ENCODE measurements around the gene CDCA4.
"Not testable (repeated sequence)": the region's sequence is repeated elsewhere in the genome, so short reads cannot be mapped to it uniquely, and the experiment has no call there.

CDCA4 gene

DNA sequence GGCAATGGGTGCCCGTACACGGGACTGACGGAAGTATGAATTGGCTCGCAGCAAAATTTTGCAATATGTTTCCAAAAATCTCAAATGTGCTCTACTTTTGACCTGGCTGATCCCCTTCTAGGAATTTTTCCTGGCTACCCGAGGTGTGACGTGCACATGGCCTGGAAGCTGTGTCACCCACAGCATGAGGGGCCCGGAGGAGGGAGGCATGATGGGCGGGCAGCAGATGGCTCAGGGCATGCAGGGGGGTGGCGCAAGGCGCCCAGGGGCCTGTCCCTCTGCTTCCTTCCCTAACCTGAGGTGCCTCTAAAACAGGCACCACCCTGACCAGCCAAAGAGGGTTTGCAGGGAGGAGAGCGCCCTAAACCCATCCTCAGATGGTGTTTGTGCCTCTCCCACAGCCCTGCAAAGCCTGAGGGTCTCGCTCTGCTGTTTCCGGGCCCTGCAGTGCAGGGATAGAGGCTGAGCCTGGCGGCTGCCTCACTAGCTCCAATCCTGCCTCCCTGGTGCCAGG lies 37.7 kb upstream of the CDCA4 start:
- DNase-seq (ENCODE audit: low spot score), result no peak

DNA sequence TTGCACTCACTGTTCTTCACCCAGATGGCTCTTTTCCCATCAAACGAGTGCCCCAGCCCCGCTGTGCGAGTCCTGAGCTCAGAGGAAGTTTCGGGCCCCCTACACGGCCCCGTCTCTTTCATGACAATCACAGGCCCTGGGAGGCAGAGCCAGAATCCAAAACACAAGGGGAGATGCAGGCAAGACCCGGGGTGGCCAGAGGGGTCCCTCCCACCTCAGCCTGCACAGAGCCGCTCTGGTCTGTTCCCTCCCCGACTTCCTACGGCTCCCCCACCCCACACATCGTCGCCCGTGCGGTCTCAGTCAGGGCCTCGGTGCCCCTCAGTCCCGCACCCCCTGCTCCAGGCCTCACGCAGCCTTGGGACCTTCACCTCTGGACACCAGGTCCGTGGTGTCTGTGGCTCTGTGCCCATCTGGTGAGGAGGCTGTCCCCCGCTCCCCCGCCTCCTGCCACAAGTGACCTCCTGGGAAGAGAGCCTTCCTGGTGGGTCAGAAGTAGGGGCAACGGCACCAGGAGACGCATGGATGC lies 35.5 kb upstream of the CDCA4 start:
- no peak for DNase-seq (ENCODE audit: low spot score)

DNA sequence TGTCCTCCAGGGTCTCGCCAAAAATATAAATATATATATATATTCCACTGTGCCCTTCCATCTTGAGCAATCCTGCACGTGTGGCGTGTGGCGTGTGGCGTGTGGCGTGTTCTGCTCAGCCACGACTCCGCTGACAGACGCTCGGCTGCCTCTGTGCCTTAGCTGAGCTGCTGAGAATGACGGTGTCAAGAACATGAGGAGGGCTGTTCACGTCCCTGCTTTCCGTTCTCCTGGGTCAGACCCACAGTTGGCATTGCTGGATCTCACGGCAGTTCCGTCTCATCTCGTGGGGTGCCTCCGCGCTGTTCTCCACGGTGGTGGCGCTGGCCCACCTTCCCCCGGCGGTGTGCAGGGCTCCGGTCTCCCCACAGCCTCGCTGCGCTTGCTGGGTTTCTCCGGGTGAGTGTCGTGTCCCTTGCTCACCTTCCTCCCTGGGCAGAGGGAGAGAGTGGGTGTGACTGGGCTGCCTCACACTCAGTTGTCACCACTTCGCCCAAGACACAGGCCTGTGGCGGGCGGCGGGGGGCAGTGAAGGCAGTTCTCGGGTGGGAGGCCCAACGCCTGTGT lies 34.9 kb upstream of the CDCA4 start:
- no peak for DNase-seq (ENCODE audit: low spot score)

DNA sequence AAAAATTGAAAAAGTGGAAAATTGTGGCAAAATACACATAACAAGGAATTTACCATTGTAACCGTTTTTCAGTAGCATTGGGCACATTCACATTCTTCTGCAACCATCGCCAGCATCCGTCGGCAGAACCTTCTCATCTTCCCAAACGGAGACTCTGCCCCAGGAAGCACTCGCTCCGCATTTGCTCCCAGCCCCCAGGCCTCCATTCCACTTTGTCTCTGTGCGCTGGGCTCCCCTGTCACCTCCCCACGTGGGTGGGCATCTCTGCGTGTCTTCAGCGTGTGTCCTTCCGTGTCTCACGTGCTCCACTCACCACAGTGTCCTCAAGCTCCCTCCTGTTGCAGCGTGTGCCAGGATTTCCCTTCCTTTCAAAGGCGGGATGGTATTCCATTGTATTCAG lies 34.5 kb upstream of the CDCA4 start:
- DNase-seq (ENCODE audit: low spot score), result no peak

DNA sequence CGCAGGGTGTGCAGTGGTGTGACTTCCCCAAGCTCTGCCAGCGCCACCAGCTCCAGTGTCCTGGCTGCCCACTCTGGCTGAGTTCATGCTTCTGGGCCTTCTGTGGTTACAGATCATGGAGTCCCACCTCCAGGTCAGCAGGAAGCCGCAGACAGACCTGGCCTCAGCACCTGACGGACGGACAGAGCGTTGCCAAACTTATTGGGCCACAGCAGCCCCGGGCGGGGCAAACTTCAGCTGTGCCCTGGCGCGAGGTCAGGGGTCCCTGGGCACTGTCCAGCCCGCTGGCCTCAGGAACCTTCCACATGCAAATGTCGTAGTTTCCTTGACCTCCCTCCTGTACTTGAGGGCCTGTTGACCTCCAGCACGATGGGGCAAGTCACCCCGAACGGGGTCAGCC lies 33.1 kb upstream of the CDCA4 start:
- DNase-seq (ENCODE audit: low spot score), result no peak

DNA sequence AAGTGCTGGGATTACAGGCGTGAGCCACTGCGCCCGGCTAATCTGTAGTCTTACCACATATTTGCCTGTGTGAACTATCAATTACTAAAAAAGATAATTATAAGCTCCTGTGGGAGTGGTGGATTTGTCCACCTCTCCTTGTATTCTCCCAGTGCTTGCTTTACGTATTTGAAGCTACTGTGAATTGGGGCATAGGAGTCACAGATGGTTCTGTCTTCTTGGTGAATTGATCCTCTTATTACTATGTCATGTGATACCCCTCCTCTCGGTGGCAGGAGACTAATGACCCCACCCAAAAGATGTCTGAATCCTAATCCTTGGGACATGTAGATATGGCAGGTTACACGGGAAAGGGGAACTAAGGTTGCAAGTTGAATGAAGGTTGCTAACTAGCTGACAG lies 32.5 kb upstream of the CDCA4 start:
- no peak for DNase-seq (ENCODE audit: low spot score)

DNA sequence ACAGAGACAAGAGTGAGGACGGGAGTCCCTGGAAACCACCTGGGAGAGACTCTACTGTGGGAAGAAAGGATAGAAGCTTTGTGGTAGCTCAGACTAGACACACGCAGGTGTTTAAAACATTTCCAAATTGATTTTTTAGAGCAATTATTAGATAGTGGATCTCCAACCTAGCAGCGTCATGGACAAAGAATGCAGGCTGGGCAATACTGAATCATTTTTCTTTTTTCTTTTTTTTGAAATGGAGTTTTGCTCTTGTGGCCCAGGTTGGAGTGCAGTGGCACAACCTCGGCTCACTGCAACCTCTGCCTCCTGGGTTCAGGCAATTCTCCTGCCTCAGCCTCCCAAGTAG lies 31.2 kb upstream of the CDCA4 start:
- no peak for DNase-seq (ENCODE audit: low spot score)

GRCh38 chr14:105051182-105052109 lies 30.6 kb upstream of the CDCA4 start:
- DNase-seq (ENCODE audit: low spot score), result no peak

DNA sequence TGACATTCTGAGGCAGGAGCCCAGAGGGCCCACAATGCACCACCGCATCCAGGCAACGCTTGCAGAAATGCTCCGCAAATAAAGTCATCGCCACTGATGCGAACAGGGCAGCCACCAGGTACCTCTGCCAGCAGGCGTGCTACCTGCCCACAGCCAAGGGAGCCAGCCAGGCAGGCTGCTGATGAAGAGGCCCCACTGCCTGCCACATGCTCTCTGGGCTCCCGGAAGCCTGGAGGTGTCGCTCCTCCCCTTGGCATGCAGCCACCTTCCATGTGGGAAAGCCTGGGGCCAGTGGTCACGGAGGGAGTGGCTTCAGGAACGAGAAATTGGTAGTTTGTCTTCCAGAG lies 29.6 kb upstream of the CDCA4 start:
- DNase-seq (ENCODE audit: low spot score), result no peak

DNA sequence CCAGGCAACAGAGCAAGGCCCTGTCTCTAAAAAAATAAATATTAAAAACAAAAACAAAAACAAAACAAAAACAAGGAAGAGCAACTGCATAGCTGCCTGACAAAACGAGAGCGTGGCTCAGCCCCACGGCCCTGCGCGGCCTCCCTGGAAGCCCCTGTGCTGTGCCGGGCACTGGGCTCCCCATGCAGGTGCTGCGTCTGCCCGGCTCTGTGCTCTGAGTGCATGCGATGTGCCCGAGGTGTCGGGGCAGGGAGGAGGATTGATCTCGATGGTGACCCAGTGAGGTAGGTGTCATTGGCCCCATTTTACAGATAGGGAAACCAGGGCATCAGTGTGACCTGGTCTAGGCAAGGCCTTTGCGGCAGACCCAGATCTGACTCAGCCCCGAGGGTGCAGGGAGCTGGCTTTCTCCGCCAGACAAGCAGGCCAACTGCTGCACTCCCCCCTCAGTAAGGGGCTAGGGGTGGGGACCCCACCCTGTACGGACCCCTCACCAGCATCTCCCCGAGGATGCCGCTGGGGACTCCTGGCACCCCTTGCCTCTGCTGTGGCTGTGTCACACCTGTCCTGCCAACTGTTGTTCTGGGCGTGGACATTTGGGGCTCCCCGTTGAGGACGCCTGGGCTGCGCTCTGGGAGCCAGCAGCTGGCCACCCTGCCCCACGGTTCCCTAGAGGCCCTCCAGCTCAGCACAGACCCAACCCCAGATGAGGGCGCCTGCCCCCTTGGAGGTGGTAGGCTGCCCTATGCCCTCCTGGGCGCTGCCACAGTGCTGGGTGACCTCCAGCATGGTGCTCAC lies 29.1 kb upstream of the CDCA4 start:
- DNase-seq (ENCODE audit: low spot score), result no peak

- peak; percentile 3 for DNase-seq (ENCODE audit: low spot score)
Measured at GRCh38 chr14:105047283-105048016, 26.6 kb upstream of the CDCA4 start.

DNA sequence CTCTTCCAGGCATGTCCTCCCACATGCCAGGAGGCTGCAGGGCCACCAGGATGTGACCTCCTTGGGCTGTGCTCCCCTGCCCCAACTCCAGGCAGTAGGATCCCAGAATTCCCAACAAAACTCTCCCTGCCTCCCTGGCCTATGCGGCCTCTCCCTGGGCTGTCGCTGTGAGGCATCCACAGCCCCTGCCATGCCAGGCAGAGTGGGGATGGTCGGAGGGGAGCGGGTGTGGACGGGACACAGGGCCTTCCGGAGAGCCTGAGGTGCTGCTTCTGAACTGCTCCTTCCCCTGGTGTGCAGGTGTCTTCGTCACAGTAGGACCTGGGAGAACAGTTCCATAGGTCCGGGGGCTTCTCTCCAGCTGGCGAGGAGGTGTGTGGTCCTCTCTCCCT lies 26.0 kb upstream of the CDCA4 start:
- no peak for DNase-seq (ENCODE audit: low spot score)

DNA sequence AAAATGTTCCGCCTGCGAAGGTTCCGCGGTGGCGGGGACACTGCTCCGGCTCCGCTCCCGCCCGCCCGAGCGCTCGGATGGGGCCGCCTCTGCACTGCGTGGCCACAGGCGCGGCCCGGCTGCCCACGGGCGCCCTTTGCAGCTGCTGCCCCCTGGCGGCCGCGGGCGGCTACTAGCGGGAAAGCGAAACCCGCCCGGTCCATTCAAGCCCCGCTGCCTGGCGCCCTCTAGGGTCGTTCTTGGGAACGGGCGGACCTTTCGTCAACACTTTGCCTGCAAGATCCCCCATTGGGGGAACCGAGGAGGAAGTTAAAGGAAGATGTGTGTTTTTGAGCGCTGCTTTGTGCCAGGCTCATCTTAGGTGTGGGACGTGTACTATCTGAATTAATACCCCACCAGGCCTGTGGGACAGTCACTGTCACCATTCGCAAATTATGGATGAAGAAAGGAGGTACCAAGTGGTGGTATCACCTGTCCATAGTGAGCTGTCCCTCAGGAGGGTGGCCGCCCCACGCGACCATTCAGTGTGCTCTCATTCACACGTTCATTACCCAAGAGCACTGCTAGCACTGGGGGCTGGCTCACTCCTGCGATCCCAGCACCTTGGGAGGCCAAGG lies 24.9 kb upstream of the CDCA4 start:
- peak; percentile 97 for DNase-seq (ENCODE audit: low spot score)

- DNase-seq (ENCODE audit: low spot score), result no peak
Measured at GRCh38 chr14:105043641-105044040, 22.8 kb upstream of the CDCA4 start.

DNA sequence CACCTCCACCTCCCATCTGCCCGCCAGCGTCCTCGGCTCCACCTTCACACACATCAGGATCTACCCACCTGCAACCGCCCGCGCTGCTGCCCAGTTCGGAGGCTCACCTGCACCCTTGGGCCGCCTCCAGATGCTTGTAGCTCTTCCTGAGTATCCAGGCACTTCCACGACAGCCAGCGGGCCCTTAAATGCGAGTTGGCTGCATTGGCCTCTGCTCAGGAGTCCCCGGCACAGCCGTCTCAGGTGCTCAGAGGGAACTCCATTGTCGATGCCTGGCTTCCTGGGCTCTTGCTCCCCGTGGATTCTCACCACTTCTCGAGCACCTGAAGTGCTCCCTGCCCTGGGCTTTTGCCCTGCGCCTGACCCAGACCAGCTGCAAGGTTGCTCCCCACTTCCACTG lies 21.9 kb upstream of the CDCA4 start:
- no peak for DNase-seq (ENCODE audit: low spot score)

GRCh38 chr14:105041841-105042765 lies 21.2 kb upstream of the CDCA4 start:
- no peak for DNase-seq (ENCODE audit: low spot score)

DNA sequence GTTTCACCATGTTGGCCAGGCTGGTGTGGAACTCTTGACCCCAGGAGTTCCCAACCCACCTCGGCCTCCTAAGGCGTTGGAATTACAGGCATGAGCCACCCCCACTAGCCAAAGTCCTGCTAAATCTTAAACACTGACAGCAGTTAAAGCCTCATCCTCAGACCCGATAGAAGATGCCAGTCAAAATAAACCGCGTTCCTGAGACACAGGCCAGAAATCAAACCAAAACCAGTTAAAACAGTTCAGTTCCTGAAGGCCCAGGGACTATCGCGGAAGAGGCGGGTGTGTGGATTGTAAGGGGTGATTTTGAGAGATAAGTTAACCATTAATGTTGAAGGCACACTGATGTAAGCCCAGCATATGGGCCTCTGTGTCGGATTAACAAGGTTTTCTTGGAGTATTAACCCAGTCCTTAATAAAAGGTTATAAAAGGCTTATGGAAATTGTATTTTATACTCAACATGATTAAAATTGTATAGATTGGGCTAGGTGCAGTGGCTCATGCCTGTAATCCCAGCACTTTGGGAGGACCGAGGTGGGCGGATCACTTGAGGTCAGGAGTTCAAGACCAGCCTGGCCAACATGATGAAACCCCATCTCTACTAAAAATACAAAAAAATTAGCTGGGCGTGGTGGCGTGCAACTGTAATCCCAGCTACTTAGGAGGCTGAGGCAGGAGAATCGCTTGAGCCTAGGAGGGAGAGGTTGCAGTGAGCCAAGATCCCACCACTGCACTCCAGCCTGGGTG lies 18.7 kb upstream of the CDCA4 start:
- no peak for DNase-seq (ENCODE audit: low spot score)

DNA sequence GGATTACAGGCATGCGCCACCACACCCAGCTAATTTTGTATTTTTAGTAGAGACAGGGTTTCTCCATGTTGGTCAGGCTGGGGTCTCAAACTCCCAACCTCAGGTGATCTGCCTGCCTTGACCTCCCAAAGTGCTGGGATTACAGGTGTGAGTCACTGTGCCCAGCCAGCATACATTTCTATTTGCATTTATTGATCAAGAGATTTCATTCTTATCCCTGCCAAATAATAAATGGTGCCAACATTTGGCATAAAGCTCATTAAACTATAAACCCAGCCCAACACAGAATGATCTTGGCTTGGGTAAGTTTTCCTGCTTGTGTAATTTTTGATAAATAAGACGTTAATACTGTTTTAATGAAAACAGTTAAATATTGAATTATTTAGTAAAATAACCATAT lies 14.7 kb upstream of the CDCA4 start:
- DNase-seq (ENCODE audit: low spot score), result not testable (repeated sequence)

DNA sequence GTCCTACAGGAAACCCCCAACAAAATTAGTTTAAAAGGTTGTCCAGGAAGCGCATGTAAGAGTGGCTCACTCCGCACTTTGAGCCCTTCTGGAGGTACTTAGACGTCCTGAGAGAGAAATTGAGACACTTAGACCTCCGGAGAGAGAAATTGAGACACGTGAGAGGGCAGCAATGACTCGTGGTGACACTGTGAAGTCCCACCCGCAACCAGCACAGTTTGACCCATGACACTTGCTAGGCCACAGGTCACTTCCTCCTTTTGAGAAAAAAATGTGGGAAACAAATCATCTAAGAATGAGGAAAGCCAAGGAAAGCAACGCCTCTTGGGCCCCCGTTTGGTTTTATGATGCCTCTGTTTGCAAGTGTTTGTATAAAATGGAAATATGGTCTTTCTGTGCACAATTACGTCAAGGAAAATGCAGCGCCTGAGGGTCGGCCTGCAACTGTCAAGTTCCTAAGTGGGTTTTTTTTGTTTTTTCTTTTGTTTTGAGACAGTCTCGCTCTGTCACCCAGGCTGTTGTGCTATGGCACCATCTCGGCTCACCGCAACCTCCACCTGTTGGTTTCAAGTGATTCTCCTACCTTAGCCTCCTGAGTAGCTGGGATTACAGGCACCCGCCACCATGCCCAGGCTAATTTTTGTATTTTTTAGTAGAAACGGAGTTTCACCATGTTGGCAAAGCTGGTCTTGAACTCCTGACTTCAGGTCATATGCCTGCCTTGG lies 13.6 kb upstream of the CDCA4 start:
- no peak for DNase-seq (ENCODE audit: low spot score)
